HG03378 (cell line): Measurements from ENCODE around the gene REV1.
A peak's percentile ranks its signal among the peaks of the same experiment; 100 is the strongest.
"Not testable (repeated sequence)": the region's sequence is repeated elsewhere in the genome, so short reads cannot be mapped to it uniquely, and the experiment has no call there.

Experiments
- ATAC-seq: cut with Tn5 transposase; IDR thresholded peaks from one replicate; pipeline ENCODE4 v1.9.1; 2021; ENCODE audit warnings: mild to moderate bottlenecking, moderate library complexity; ENCODE audit not compliant: unreplicated experiment

Gene REV1

GRCh38 chr2:99489761-99490622, at the start of gene REV1:
Gene REV1 (minus strand): TSS chr2:99490017. CDS start chr2:99464975, 25,042 bp downstream.
- peak; percentile 83 for ATAC-seq

DNA sequence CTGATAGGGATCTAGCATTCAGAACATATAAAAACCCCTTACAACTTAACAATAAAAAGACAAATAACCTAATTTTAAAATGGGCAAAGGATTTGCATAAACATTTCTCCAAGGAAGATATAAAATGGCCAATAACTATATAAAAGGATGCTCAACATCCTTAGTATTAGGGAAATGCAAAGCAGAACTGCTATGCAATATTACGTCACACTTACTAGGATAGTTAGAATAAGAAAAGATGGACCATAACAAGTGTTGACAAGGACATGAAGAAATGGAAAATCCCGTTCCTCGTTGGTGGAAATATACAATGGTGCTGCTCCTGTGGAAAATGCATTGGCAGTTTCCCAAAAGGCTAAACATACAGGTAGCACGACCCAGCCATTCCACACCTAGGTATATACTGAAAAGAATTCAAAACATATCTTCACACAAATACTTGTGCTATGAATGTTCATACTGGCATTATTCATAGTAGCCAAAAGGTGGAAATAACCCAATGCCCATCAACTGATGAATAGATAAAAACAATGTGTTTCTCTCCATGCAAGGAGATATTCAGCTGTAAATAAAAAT, 48.2 kb upstream of the REV1 start:
- ATAC-seq, result no peak

DNA sequence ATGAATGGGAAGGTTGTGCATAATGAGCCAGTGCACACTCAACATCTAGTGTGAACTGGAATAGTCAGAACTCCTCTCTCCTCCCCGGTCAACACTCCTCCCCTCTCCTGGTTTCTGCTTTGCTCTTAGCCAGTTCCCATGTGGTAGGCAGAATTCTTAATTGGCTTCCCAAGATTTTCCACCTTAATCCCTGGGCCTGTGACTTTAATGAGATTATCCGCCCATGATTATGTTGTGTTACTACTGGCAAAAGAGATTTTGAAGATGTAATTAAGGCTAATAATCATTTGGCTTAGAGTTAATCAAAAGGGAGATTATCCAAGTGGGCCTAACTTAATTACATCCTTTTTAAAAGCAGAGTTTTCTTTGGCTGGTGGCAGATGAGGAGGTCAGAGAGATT, 34.2 kb upstream of the REV1 start:
- no peak for ATAC-seq

- ATAC-seq, result no peak
These were observed 32.3 kb upstream of the REV1 start for GRCh38 chr2:99522157-99522556.

DNA sequence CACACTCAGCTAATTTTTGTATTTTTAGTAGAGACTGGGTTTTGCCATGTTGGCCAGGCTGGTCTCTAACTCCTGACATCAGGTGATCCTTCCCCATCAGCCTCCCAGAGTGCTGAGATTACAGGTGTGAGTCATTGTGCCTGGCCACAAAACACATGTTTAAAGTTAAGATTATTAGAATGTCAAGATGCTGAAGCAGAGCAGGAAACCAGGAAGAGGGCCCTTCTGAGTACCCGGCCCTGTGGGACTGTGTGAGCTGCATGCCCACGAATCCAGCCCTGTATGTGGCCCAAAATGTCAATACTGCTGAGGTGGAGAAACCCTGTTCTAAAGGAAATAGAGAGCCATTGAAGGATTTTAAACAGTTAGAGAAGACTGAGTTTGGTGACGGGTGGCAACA, 31.0 kb upstream of the REV1 start:
- ATAC-seq, result no peak

- no peak for ATAC-seq
These were observed 30.4 kb upstream of the REV1 start for GRCh38 chr2:99520195-99520594.

GRCh38 chr2:99514357-99514756, 24.5 kb upstream of the REV1 start:
- ATAC-seq, result no peak

DNA sequence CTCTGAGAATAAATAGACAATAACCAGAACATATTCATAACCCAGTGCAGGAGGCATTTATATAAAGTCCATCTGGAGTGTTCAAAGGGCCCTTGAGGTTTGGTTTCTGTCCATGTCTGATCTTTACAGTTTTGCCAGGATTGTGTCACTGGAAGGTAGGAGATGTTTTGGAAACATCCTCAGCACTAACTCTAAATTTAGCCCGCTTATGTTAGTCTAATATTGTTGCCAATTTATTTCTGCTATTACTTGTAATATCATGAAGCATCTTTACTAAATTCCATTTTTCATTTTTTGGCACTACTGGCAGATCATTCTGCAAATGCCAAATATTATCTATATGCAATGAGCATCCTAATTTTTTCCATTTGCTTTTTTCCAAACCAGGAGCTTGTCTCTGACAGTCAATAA, 22.4 kb upstream of the REV1 start:
- no peak for ATAC-seq

- ATAC-seq, result no peak
These were observed 19.6 kb upstream of the REV1 start for GRCh38 chr2:99509387-99509786.

DNA sequence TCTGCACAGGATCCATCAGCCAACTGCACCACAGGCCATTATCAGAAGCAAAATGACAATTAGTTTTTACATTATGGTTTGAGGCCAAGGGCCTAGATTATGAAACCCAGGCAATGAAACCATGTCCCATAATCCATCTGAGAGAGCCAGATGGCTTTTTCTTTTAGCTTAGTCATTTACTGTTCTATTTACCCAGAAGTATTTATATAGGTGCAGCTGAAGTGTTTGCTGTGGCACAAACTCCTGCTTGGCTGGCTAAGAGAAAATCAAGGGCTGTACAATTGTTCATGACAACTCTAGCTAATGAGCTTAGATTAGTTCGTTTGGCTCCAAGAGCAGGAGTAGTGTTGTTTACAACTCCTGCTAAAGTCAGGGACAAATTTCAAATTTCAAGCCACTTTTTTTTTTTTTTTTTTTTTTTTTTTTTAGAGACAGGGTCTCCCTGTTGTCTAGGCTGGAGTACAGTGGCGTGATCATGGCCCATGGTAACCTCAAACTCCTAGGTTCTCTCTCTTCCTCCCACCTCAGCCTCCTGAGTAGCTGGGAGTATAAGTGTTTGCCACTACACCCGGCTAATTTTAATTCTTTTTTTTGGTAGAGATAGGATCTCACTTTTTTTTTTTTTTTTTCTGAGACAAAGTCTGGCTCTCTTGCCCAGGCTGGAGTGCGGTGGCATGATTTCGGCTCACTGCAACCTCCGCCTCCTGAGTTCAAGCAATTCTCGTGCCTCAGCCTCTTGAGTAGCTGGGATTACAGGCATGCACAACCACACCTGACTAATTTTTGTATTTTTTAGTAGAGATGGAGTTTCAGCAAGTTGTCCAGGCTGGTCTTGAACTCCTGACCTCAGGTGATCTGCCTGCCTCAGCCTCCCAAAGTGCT, 18.4 kb upstream of the REV1 start:
- no peak for ATAC-seq

GRCh38 chr2:99504844-99505584, 15.2 kb upstream of the REV1 start:
- ATAC-seq, result no peak

DNA sequence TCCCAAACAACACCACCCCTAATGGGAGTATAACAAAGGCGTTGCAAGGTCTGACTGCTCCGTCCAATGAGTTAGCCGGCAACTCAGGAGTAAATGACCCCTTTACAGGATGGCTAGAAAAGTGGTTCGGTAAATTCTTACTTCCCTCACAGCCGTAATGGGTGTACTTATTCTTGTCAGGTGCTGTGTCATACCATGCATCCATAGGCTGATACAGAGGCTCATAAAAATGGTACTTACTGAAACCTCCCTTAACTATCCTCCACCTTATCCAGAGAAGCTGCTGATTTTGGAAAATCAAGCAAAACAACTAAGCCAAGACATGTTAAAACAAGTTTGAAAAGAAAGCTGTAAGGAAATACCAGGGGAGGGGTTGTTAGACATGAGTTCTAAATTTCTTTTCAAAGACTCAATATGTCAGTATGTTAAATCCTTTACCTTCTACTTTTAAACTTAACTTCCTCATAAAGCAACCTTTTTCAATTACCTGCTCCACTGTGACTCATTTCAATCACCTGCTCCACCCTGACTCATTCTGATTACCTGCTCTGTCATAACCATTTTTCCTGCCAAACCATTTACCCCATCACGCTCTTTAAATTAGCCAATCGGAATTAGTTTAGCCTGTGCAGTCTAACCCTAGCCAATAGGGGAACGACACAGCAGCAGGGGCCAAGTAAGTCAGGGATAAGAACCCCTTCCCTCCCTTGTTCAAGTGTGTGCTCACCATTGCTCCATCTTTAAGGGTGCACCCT, 14.0 kb upstream of the REV1 start:
- not testable (repeated sequence) for ATAC-seq

DNA sequence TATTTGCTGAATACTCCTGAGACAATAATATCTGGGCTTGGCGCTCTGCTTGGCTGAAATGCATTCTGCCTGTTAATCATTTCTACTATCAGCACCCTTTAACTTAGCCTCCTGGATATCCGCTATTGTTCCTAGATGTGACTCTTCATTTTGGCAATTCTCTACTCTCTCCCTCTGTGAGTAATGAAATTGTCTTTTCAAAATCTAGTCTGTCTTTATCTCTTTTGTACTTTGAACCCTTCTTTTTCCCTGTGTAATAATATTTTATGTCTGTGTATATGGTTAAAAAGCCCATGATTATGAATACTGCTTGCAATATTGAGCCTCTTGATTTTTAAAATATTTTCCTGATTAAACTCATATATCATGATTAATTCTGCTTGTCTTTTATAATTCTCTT, 6.2 kb upstream of the REV1 start:
- no peak for ATAC-seq

DNA sequence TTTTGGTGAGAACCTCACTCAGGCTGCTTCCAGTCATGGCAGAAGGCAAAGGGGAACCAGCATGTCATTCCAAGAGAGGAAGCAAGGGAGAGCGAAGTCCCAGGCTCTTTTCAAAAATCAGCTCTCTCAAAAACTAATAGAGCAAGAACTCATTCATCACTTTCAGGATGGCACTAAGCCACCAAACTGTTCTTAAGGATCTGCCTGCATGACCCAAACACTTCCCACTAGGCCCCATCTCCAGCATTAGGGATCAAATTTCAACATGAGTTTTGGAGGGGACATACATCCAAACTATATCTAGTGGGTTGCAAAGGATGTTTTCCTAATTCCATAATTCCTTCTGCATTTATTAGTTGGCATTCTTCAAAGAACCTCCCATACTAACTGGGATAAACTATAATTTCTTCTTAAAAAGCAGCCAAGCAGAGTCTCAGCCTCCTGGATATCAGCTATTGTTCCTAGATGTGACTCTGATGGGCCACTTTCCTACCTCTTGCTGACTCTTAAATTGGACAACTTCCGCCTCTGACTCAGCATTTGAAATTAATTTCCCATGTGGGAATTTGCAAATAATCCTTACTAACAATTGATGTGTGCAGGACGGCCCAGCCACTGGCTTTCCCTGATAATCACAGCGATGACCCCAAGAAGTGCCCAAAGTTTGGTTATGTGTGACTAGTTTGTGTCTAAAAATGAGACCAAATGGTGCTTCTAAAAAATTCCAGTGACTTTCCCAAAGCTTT, 5.5 kb upstream of the REV1 start:
- ATAC-seq, result no peak

- ATAC-seq, result no peak
These were observed 2.9 kb upstream of the REV1 start for GRCh38 chr2:99492721-99493120.

DNA sequence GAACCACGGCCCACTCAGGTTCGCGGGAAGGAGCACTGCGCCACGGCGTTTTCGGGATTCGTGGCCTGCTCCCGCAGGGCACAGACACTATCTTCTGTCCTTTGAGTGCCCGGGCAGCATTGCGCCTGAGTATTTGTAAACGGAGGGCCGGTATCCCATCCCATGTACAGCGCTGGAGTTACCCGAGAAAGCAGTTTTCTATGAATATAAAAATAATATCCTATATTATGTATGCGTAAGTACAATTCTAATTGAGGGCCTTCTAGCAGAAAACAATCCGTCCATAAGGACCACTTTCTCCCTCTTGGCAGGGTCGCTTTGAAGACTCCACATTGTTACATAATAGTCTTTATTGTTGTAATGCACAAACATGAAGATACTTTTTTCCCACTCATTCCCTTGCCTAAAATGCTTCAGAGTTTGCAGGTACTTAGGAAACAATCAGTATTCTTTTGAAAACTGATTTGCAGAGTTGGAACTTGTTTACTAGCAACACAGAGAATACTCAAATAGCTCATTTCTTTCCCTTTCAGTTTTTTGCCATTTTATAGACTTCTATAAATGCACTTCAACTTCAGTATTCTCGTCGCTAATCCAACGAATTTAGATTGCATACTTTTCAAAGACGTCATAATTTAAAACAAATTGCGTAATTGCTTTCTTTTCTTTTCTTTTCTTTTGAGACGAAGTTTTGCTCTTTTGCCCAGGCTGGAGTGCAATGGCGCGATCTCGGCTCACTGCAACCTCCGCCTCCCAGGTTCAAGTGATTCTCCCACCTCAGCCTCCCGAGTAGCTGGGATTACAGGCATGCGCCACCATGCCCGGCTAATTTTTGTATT, 1.0 kb upstream of the REV1 start:
- ATAC-seq, result no peak

GRCh38 chr2:99489063-99489760, 605 bp downstream of the REV1 start:
- ATAC-seq, result no peak

DNA sequence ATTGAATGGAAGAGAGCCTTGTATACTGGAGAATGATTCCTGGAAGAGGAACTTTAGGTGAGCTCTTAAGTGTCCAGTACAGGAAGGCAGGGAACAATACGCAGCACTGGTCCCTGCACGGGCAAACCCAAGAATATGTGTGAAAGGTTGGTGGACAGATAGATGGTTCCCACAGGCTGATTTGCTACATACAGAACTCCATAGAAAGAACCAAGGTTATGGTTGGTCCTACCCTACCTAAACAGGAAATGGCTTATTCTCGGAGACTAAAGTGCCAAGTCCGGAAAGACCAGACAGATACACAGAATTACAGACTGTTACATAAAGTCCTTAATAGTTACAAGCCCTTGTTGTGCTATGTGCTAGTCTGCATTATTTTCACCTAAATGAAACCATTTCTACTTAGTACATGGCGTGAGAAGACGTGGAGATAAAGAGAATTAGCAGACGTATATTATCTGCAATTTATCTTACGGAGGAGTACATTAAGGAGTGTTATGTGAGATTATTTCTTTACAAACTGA, 1.2 kb downstream of the REV1 start:
- ATAC-seq, result no peak
